HepG2 (cell line): ENCODE measurements around the gene DIAPH1.

ENCODE experiments used
- MXD3 ChIP-seq: IDR thresholded peaks from 2 replicates; pipeline ENCODE4 v1.6.1; 2016; ENCODE audit warnings: mild to moderate bottlenecking, missing biosample characterization, missing genetic modification reagents
- MXI1 ChIP-seq: IDR thresholded peaks from 3 replicates; pipeline ENCODE4 v1.6.1; 2012; ENCODE audit warnings: low read depth, low read length, inconsistent platforms, borderline replicate concordance

DNA sequence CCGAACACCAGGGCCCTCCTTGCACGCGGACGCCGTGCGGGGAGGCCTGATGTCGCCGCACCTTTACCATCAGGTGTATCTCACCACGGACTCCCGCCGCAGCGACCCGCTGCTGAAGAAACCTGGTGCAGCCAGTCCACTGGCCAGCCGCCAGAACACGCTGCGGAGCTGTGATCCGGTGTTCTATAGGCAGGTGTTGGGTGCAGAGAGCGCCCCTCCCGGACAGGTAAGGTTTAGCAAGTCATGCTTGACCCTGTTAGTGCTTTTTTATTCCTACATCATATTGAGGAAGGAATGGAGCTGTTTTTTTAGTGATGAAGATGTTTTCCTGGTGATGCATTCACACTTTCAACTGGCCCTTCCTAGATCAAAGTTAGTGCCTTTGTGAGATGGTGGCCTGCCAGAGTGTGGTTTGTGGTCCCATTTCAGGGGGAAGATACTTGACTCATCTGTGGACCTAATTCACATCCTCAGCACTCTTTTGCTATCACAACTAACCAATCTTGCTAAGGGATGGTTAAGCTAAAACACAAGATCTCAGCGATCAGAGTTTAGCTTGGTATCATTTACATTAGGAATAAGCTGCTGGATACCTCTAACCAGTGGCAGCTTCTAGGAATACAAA, 140.4 kb downstream of the DIAPH1 start:
- TF ChIP-seq MXI1 (no peak), MXD3 (CRISPR knock-in tag) (no peak)
